Measurements from ENCODE around the gene MARF1.
"Not testable (repeated sequence)": the region's sequence is repeated elsewhere in the genome, so short reads cannot be mapped to it uniquely, and the experiment has no call there.

The MARF1 gene

DNA sequence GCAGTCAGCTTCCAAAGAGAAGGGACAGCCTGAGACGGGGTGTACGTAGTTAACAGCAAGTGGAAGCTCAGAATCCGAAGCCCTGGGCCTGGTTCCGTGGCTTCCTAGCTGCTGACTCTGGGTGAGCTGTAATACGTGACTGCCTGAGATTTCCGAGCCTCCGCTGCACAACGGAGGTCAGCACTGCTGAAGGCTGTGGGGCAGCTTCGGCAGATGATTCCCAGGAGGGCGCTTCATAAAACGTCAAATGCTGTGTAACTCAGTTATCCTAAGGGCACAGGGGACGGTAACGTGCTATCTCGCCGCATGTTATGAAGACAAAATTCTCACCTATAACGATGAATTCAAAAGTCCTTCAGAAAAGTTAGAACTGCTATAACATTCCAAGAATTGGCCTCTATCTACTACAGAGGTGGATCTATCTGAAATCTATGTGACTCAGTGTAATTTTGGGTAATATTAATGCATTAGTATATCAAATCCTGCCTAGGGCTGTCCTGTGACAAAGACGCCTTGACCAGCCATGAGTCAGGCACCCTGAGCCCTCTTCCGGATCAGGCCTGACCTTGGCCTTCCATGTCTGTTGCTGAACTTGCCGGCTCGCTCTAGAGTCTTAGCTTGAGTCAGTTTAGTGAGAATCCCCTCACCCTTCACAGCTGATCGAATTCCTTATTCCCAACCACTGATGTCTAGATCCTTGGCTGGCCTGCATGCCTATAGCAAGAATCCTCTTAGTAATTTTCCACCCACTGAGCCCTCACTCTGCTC, 43.5 kb downstream of the MARF1 start:
- DNase-seq (ENCODE audit: low read depth), result no peak

DNA sequence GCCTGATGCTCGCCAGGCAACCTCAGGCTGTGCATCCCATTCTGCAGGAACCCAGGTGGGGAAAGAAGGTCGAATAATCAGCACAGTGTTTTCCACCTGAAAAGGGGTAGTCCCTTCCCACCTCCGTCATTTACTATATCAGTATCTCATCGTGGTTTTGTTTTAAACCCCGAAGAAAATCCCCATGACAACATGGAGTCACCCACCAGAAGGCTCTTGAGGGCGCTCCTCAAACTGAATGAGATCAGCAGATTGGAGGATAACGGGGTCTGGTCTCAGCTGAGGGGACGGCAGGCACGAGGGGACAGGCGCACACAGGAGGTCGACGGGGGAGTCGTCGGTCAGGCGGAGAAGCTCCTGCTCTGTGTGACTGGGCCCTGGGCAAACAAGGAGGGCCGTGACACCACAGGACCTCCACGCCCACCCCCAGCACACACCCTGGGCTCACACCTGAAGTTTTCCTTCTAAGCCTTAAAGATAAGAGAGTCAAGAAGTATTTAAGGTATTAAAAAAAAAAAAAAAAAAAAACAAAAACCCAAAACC, 44.2 kb downstream of the MARF1 start:
- DNase-seq (ENCODE audit: low read depth), result no peak

DNA sequence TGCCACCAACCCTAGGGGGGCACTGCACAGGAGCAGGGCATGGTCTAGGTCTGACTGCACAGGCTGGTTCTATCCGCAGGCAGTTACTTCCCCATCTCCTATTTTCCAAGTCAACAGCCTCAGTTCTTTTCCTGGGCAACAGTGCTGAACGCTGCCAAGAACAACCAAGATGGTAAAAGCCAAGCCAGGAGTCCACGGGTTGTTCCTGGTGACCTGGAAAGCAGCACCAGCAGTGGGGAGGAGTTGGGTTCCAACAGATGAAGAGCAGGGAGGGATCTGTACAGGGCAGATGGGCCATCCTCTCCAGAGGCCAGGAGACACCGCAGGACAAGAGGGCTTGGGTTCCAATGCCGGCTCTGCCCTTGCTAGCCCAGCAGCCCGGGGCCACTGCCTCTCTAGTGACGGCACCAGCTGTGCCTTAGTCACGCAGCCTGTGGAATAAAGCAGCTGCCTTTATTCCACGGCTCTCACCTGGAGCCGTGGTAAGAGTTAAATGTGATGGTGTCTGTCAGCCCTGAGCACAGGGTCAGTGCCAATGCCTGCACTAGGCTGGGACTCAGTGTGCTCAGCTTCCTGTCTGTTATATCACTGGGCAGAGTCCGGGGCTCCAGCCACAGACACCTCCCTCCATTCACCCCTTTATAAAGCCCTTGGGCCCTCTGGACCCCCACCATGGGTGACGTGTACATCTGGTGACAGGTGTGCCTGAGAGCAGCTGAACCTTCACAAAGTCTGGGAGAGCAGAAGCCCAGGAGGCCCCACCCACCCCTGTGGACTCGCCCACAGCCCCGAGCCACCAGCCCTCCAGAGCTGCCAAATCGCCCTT, 44.9 kb downstream of the MARF1 start:
- no peak for DNase-seq (ENCODE audit: low read depth)

DNA sequence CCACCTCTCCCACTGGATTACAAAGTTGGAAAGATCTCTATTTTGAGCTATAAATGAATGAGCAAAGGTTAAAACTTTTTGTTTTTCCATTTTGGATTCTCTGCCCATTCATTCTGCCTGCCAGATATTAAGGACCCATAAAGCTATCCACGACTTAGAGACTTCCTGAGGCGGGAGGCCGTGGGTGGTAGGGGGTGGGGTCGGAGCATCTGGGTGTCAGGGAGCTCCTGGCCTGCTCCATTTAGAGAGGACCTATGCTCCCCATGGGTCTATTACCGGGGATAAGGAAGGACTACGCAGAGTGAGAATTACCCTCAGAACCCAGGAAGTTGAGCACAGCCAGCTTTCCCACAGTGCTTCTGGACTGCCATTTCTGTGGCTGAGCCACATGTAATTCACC, 45.8 kb downstream of the MARF1 start:
- DNase-seq (ENCODE audit: low read depth), result no peak

DNA sequence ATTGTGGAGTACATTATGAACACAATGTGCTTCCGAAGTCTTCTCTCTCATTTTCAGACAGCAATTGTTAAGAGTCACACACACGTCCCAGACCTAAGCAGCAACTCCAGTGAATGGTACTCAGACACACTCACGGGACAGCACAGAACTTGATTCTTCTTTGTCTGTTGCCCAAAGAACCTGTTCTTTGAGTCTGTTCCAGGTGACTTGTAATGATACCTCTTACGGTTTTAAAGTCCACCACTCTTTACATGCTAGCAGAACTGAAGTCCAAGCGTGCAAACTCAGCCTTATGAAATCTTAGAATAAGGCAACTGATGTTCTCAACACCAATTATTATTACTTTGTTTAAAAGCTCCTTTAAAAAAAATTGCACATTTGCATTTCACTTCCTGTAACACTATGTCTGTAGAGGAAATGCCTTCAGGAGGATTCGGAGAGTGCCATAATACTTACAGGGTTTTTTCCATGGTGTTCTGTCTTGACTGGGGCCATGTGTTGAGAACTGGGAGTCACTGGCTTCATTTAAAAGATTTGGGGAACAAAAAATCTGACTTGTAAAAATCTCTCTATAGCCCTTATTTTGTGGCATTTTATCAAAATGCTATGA, 48.1 kb downstream of the MARF1 start:
- no peak for DNase-seq (ENCODE audit: low read depth)

DNA sequence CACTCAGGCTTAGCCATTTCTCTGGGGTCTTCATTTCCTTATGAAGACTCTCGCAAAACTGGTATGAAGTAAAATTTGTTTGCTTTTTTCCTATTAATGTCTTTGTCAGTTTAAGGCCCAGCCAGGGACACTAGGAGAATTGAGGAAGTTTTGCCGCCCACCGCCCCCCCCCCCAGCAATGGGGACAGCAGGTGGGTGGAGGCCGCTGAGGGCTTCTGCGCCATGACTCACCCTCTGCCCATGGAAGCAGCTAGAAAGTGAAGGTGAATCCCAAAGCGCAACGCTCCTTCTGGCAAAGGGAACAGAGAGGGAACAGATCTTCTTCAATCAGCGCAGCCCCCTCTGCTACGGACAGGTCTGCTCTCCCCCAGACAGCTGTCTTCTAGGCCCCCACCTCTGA, 49.7 kb downstream of the MARF1 start:
- no peak for DNase-seq (ENCODE audit: low read depth)

DNA sequence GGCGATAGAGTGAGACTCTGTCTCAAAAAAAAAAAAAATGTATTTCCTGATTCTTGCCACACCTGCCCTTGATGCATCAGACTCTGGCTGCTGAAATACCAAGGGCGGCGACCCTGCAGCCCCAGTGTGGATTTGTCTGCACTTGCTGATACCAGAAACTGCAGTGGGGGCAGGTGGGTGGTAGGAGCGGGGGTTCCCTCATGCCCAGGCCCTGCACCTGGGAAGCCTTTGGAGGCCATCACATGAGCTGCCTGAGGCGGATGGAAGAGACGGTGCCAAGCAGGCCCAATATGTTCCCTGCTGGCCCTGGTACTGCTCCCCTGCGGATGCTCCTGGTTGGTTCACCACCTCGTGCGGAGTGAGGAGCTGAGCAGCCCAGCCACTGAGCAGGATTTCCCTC, 50.6 kb downstream of the MARF1 start:
- DNase-seq (ENCODE audit: low read depth), result no peak

DNA sequence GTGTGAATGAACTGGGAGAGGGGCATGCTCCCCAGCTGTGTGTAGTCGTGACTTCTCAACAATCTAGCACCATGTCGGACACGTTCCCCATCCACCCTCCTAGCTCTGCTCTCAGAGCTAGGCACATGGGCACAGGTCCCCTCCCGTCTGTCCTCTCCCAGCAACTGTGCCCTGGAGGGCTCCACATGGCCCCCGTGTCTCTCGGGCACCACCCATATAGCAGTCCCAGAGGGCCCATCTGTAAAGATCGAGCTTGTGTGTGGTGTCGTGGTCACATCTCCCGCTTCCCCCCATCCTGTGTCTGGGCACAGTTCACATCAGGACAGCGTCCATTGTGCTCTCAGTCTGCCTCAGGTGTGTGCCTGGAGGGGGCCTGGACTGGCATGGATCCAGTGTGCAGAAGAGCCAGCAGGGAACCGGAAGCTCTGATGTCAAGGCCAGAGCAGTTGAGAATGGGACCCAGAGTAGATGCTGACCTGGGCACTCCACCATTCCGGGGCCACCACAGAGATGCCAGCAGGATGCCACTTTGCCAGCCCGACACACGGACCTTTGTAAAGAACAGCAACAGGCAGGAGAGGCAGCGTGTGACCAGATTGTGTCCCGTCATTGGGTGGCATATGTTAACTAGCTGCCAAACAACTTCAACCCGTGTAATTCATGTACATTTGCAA, 55.7 kb downstream of the MARF1 start:
- DNase-seq (ENCODE audit: low read depth), result no peak

DNA sequence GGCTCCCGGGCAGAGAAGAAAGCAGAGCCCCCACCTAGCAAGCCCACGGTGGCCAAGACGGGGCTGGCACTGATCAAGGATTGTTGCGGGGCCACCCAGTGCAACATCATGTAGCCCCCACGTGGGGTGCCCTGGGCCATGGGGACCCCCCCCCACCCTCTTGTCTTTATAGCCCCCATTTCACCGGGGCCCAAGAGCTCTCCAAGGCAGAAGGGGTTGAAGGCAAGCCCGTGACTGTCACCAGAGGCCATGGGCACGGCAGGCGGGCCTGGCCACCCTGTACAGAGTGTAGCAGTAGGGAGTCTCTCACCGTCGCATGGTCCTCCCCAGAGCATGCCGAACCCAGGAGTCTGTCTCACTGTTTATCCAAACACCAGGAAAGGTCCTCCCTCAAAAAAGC, 56.2 kb downstream of the MARF1 start:
- DNase-seq (ENCODE audit: low read depth), result no peak

DNA sequence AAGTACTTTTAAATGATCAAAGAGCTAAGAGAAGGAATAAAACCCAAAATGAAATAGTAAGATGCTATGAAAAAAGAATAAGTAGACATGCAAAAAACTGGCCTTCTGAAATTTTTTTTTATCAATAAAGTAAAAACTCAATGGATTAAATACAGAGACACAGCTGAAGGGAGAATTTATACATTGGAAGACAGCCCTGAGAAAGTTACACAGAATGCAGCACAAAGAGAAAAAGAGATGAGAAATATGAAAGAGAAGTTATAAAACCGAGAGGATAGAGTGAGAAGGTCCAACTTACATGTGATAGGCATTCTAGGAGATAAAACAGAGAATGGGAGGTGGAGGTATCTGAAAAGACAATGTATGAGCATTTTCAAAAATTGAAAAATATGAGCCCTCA, 57.0 kb downstream of the MARF1 start:
- no peak for DNase-seq (ENCODE audit: low read depth)

DNA sequence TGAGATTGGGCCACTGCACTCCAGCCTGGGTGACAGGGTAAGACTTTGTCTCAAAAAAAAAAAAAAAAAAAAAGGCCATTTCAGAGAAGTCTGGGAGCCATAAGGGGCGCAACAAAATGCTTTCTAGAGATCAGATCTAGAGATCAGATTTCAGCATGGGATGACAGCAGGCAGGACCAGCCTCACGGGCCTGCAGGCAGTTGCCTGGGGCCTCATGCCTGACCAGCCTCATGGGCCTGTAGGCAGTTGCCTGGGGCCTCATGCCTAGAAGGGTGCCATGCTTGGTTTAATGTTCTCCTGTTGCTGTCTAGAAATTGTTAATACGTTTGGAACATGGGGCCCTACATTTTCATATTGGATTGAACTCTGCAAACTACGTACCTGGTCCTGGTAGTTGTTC, 59.4 kb downstream of the MARF1 start:
- no peak for DNase-seq (ENCODE audit: low read depth)

DNA sequence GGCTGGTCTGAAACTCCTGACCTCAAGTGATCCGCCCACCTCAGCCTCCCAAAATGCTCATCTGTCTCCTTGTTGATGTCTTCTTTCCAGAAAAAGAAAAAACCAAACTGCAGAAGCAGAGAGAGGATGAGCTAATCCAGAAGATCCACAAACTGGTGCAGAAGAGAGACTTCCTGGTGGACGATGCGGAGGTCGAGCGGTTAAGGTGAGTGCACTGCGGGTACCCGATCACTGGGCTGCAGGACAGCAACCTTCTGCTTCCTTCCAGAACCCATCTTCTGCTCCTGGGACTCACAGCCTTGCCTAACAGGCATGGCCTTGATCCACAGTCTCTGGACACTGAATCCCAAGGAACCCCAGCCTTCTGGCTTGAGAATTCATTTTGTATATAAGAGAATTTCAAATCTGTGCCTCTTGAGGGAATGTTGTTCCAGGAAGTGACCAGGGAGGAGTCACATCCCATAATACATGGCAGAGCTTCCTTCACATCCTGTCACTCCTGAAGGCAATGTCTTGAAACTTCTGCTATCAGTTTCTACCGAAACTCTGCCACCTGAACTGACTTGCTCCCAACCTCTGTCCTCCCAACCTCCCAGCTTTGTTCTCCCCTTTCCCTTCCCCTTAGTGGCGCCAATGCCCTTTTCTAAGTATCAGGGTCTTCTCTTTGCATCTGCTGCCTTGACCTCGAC, 61.7 kb downstream of the MARF1 start:
- DNase-seq (ENCODE audit: low read depth), result no peak

DNA sequence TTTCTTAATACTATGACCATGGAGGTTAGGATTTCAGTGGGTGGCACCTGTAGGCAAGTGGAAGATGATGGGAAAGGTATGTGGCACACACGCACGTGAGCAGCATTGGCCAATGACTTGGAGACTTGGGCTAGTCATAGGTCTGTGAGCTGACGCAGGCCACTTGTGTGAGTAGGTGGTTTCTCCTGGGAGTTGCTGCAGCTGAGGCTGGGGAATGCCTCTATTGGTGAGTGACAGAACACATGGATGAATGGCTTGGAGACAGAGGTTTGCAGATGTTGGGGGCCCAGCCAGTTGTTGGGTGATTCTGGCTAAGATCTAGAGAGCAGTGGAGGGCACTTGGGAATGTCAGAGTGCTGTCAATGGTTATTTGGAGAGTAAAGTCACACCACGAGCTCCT, 64.1 kb downstream of the MARF1 start:
- no peak for DNase-seq (ENCODE audit: low read depth)

DNA sequence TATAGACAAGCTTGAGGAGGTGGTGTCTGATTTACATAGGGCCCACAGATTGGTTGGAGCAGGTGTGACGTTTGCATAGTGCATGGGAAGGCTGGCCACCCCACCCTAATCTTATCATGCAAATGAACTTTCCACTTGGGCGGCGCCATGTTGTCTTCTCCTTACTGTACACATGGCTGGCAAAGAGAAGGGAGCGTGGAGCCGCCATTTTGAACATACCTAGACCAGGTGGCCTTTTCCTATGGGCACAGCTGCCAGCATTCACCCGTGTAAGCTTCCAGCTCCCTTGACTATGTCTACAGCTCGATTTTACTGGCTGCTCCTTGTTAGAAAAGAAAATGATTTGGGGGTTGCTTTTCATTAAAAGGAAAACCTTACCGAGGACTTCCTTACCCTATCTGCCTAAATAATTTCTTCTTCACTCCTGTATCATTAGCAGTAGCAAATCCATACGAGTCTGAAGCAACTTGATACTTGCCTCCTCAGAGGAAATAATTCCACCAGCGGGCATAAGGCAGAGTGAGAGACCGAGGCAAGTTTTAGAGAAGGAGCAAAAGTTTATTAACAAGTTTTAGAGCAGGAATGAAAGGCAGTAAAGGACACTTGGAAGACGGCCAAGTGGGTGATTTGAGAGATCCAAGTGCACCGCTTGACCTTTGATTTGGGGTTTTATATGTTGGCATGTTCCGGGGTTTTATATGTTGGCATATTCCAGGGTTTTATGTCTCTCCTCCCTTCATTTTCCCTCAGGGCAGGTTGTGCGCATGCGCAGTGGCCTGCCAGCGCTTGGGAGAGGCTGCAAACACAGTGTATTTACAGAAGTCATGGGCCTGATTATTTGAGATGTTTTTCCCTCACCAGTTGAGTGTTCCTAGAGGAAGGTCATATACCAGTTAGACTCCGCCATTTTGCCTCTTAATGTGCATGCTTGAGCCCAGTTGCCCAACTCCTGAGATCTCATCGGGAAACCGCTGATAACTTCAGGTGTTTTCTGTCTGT, 65.7 kb downstream of the MARF1 start:
- DNase-seq (ENCODE audit: low read depth), result no peak

DNA sequence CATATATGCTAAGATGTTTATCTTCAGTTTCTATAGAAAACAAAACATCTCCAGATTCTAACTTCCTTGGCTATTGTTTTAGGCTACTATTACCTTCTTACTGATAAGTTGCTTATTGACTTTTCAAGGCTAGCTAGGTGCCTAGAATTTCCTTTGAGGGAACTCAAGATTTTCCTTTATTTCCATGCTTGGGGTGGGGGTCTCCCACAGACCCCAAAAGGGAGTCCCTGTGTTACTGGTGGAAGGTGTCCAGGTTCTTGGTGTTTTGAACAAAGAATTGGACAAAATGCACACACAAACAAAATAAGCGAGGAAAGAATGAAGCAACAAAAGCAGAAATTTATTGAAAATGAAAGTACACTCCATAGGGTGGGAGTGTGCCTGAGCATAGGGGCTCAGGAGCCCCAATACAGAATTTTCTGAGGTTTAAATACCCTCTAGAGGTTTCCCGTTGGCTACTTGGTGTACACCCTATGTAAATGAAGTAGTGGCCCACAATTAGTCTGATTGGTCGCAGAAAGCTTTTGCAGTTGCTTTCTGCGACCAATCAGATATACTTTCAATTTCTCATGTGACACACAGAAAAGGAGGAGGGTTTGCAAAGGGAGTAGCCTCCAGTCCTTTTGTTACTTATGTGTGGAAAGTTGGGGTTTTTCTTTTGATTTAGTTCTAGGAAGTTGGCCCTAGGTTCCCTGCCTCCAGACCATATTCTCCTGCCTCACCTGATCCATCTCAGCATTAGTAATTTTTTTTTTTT, 67.5 kb downstream of the MARF1 start:
- no peak for DNase-seq (ENCODE audit: low read depth)

DNA sequence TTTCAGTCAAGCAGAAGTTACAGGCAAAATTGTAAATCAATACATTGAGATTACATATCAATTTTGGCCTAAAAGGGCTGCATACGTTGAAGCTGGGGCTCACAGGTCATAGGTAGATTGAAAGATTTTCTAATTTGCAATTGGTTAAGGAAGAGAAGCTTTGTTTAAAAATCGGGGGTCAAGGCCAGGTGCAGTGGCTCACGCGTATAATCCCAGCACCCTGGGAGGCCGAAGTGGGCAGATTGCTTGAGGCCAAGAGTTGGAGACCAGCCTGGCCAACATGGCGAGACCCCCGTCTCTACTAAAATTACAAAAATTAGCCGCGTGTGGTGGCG, 68.4 kb downstream of the MARF1 start:
- DNase-seq (ENCODE audit: low read depth), result no peak

DNA sequence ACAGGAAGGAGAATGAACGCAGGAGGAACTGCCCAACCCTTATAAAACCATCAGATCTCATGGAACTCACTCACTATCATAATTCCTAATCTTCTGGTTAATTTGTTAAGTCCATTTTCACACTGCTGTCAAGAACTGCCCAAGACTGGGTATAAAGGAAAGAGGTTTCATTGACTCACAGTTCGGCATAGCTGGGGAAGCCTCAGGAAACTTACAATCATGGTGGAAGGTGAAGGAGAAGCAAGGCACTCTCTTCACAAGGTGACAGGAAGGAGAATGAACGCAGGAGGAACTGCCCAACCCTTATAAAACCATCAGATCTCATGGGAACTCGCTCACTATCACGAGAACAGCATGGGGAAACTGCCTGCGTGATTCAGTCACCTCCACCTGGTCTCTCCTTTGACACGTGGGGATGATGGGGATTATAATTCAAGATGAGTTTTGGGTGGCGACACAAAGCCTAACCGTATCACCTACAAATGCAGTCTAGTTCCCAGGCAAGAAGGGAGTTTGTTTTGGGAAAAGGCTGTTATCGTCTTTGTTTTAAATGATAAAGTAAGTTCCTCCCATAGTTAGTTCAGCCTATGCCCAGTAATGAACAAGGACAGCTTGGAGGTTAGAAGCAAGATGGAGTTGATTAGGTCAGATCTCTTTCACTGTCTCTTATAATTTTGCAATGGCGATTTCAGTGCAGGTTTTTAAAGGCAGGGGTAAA, 68.9 kb downstream of the MARF1 start:
- not testable (repeated sequence) for DNase-seq (ENCODE audit: low read depth)

DNA sequence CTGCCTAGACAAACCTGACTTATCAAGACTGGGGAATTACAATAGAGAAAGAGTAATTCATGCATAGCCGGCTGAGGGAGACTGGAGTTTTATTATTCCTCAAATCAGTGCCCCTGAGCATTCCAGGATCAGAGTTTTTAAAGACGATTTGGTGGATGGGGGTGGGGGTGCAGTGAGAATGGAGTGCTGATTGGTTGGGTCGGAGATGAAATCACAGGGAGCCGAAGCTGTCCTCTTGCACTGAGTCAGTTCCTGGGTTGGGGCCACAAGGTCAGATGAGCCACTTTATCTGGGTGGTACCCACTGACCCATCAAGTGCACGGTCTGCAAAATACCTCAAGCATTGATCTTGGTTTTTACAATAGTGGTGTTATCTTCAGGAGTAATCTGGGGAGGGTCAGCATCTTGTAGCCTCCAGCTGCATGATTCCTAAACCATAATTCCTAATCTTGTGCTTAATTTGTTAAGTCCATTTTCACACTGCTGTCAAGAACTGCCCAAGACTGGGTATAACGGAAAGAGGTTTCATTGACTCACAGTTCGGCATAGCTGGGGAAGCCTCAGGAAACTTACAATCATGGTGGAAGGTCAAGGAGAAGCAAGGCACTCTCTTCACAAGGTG, 69.6 kb downstream of the MARF1 start:
- DNase-seq (ENCODE audit: low read depth), result no peak

Data from activated T-cell treated with anti-CD3 and anti-CD28 coated beads for 24 hours (primary cell).